Forelimb muscle (tissue), 1 donor: Measurements from ENCODE around the gene DYNLL2. TPM values are rescaled to one million over a fixed set of nuclear protein-coding genes. Genes with fewer than 3 reads are reported as not detected.
"Not testable (repeated sequence)": the region's sequence is repeated elsewhere in the genome, so short reads cannot be mapped to it uniquely, and the experiment has no call there.

ENCODE experiments used
- DNase-seq: peaks from one replicate; pipeline ENCODE4 v3.0.0-alpha.2; 2013; ENCODE audit warnings: low read depth
- polyA plus RNA-seq: library from polyadenylated mRNA; unstranded; fragments of 120-200 nt; gene quantifications from one replicate; pipeline ENCODE4 v1.2.1, GENCODE V29; 2013; ENCODE audit not compliant: insufficient read length

DYNLL2 gene
- 41.0 TPM for polyA plus RNA-seq

- DNase-seq: peak; percentile 56
These were observed at the start of gene DYNLL2 for GRCh38 chr17:58082870-58083490. TSS of gene DYNLL2 (plus strand) at chr17:58083419. CDS start at chr17:58087091, 3,672 bp downstream.

- no peak for DNase-seq
These were observed 43.2 kb upstream of the DYNLL2 start for GRCh38 chr17:58039975-58040374.

GRCh38 chr17:58040386-58040785 is 42.8 kb upstream of the DYNLL2 start:
- DNase-seq: no peak

GRCh38 chr17:58041161-58041560 is 42.1 kb upstream of the DYNLL2 start:
- no peak for DNase-seq

- no peak for DNase-seq
These were observed 39.7 kb upstream of the DYNLL2 start for GRCh38 chr17:58043221-58044181.

- not testable (repeated sequence) for DNase-seq
These were observed 39.0 kb upstream of the DYNLL2 start for GRCh38 chr17:58044256-58044655.

GRCh38 chr17:58046239-58047094 is 36.8 kb upstream of the DYNLL2 start:
- DNase-seq: no peak

- DNase-seq: no peak
These were observed 35.7 kb upstream of the DYNLL2 start for GRCh38 chr17:58047376-58048150.

GRCh38 chr17:58049533-58049932 is 33.7 kb upstream of the DYNLL2 start:
- DNase-seq: no peak

GRCh38 chr17:58050966-58051365 is 32.3 kb upstream of the DYNLL2 start:
- DNase-seq: no peak

- no peak for DNase-seq
These were observed 31.8 kb upstream of the DYNLL2 start for GRCh38 chr17:58051468-58051867.

- no peak for DNase-seq
These were observed 30.8 kb upstream of the DYNLL2 start for GRCh38 chr17:58052407-58052806.

- no peak for DNase-seq
These were observed 30.1 kb upstream of the DYNLL2 start for GRCh38 chr17:58052945-58053715.

- DNase-seq: no peak
These were observed 28.6 kb upstream of the DYNLL2 start for GRCh38 chr17:58054641-58055040.

GRCh38 chr17:58056476-58056875 is 26.7 kb upstream of the DYNLL2 start:
- DNase-seq: no peak

- no peak for DNase-seq
These were observed 24.1 kb upstream of the DYNLL2 start for GRCh38 chr17:58059141-58059540.

- no peak for DNase-seq
These were observed 22.5 kb upstream of the DYNLL2 start for GRCh38 chr17:58060596-58061191.

GRCh38 chr17:58061672-58062071 is 21.5 kb upstream of the DYNLL2 start:
- DNase-seq: no peak

- DNase-seq: no peak
These were observed 18.0 kb upstream of the DYNLL2 start for GRCh38 chr17:58065238-58065637.

GRCh38 chr17:58066401-58066800 is 16.8 kb upstream of the DYNLL2 start:
- DNase-seq: no peak
